ENCODE results near the gene TCEANC2. TPM values are rescaled to one million over a fixed set of nuclear protein-coding genes. Genes with fewer than 3 reads are reported as not detected.
A peak's percentile ranks its signal among the peaks of the same experiment; 100 is the strongest.

Gene TCEANC2
- total RNA-seq, 1 donor from 2014 or later, result 2.4 TPM

DNA sequence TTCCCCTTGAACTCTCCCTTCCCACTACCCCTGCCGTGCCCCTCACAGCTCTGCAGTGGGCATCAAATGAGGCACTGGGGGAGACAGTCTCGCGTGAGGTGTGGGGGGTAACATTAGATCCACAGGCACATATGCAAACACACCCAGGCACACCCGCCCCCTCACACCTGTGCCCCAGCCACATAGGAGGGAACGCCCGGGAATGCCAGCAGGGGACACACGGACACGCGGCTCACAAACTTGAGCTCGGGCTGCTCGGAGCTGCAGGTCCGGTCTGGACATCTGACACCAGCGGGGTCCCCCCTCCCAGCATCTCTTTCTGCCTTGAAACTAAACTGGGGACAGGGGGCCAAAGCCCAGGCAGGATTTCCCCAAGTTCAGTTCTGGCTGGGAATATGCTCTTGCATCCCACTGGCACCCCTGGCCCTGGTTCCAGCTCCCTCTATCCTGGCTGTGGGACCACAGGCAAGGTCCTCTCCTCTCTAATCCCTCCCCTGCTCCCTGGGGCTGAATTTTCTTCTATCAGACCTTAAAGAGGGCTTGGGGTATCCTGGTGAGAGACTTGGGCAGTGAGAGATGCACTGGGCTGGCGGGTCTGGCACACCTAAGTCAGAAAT, 68.8 kb downstream of the TCEANC2 start:
- Histone ChIP-seq H3K27me3 (ENCODE audit: control insufficient read depth, insufficient read depth, low read length) (peaks cover 4% of the 10 kb centered on the region), H3K4me3 (ENCODE audit: low read depth, low read length) (no peak overlapping the region), H3K36me3 (ENCODE audit: control insufficient read depth, insufficient read depth, low read length) (no peaks in the 10 kb centered on the region)
- DNase-seq (ENCODE audit: low read depth) (no peak), FAIRE-seq (no peak)
- TF ChIP-seq, protein P1, sequence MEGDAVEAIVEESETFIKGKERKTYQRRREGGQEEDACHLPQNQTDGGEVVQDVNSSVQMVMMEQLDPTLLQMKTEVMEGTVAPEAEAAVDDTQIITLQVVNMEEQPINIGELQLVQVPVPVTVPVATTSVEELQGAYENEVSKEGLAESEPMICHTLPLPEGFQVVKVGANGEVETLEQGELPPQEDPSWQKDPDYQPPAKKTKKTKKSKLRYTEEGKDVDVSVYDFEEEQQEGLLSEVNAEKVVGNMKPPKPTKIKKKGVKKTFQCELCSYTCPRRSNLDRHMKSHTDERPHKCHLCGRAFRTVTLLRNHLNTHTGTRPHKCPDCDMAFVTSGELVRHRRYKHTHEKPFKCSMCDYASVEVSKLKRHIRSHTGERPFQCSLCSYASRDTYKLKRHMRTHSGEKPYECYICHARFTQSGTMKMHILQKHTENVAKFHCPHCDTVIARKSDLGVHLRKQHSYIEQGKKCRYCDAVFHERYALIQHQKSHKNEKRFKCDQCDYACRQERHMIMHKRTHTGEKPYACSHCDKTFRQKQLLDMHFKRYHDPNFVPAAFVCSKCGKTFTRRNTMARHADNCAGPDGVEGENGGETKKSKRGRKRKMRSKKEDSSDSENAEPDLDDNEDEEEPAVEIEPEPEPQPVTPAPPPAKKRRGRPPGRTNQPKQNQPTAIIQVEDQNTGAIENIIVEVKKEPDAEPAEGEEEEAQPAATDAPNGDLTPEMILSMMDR (IDR thresholded peaks at IDR 0.05; ENCODE audit: insufficient read depth, low read length, severe bottlenecking), result no peak

DNA sequence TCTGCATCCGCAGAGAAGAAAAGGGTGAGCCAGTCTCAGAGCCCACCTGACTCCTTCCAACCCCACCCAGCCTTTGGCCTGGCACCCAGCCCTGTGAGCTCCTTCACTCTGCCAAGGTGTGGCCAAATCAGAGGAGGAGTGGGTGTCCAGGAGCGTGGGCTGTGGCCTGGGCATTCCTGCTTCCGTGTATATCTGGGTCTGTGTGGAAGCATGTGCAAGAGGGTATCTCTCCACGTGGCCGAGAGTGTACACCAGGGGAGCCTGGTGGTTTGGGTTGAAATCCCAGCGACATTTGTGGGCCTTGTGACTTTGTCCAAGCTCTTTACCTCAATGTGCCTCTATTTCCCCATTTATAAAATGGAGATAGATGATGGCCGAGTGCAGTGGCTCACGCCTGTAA, 69.6 kb downstream of the TCEANC2 start:
- DNase-seq (ENCODE audit: low read depth) (no peak), FAIRE-seq (no peak)
- Histone ChIP-seq H3K27me3 (ENCODE audit: control insufficient read depth, insufficient read depth, low read length) (peaks cover 4% of the 10 kb centered on the region), H3K36me3 (ENCODE audit: control insufficient read depth, insufficient read depth, low read length) (no peaks in the 10 kb centered on the region), H3K4me3 (ENCODE audit: low read depth, low read length) (no peak overlapping the region)
- TF ChIP-seq, protein P1 (IDR thresholded peaks at IDR 0.05; ENCODE audit: insufficient read depth, low read length, severe bottlenecking), result no peak

DNA sequence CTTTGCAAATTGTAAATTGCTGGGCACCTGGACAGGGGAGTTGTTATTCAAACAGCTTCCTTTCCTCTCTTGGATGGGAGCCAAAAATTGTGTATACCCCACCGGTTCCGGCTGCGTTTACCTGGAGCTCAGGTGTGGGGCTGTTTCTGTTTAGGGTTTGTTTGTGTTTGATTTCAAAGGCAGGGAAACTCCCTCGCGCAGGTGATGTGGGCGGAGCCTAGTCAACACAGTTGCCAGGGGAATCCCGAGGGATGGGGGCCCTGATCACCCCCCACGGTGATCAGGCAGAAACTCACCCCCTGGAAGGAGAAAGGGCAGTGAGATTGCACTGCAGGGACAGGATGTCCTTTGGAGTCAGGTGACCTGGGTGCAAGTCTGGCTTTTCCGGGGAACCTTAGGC, 71.1 kb downstream of the TCEANC2 start:
- no peak for FAIRE-seq
- TF ChIP-seq, protein P1 (IDR thresholded peaks at IDR 0.05; ENCODE audit: insufficient read depth, low read length, severe bottlenecking), result no peak

DNA sequence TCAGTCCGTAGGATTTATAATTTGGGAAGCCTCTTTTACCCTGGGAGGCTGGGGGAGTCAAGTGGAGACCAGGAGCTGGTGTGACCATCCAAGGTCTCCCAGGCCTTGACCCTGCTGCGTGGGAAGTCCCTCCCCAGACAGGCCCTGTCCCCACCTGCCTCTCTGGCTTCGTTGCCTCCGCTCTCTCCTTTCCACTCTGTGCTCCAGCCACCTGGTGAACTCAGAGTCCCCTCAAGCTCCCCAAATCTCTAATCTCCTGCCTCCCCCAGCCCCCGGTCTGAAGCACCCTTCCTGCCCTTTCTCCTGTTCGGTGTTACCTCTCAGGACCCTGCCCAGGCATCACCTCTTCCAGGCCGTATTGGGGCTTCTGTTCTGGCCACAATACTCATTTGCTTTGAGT, 71.5 kb downstream of the TCEANC2 start:
- no peaks in the 10 kb centered on the region for H3K36me3 ChIP-seq (ENCODE audit: control insufficient read depth, insufficient read depth, low read length)
- no peak overlapping the region for H3K4me3 ChIP-seq (ENCODE audit: low read depth, low read length)
- no peak for DNase-seq (ENCODE audit: low read depth)
- TF ChIP-seq, protein P1 (IDR thresholded peaks at IDR 0.05; ENCODE audit: insufficient read depth, low read length, severe bottlenecking), result no peak
- peaks cover 4% of the 10 kb centered on the region for H3K27me3 ChIP-seq (ENCODE audit: control insufficient read depth, insufficient read depth, low read length)
- FAIRE-seq, result no peak

More for the DNA sequence above, 71.1 kb downstream of the TCEANC2 start:
- Histone ChIP-seq H3K4me3 (ENCODE audit: low read depth, low read length) (no peak overlapping the region), H3K27me3 (ENCODE audit: control insufficient read depth, insufficient read depth, low read length) (peaks cover 4% of the 10 kb centered on the region), H3K36me3 (ENCODE audit: control insufficient read depth, insufficient read depth, low read length) (no peaks in the 10 kb centered on the region)
- DNase-seq (ENCODE audit: low read depth), result peak; percentile 19

DNA sequence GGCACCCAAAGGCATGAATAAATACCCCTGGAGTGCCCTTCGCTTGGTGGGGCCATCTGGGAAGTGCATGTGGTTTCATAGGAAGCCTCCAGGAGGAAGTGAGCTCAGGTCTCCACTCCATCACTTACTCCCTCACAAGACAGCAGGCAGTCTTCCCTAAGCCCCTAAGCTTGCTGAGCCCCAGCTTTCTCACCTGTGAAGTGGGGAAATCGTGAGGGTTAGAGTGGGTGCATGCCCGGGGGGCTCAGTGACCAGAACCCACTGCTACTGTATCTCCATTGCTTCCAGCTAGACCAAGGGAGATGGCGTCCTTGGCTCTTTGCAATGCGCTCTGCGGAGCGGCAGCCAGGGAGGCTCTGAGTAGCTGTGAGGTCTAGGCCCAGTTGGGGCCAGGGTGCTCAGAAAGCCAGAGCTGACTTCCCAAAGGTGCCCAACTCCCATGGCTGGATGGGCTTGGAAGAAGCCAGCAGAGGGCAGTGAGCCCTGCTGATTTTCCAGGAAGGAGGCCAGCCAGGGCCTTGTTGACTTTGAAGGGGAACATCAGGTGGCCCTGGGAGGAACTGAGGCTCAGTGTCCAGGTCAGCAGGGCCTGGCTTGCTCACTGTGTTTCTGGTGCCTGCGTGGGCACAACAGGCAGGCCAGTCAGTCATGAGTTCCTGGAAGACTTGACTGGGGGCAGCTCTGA, 72.1 kb downstream of the TCEANC2 start:
- DNase-seq (ENCODE audit: low read depth) (peak; percentile 15), FAIRE-seq (no peak)

More for the DNA sequence above, 72.1 kb downstream of the TCEANC2 start:
- Histone ChIP-seq H3K27me3 (ENCODE audit: control insufficient read depth, insufficient read depth, low read length) (peaks cover 4% of the 10 kb centered on the region), H3K36me3 (ENCODE audit: control insufficient read depth, insufficient read depth, low read length) (no peaks in the 10 kb centered on the region), H3K4me3 (ENCODE audit: low read depth, low read length) (no peak overlapping the region)
- TF ChIP-seq, protein P1 (IDR thresholded peaks at IDR 0.05; ENCODE audit: insufficient read depth, low read length, severe bottlenecking), result peak; percentile 57
